SK-N-SH treated with all-trans-retinoic acid at 6 μM for 48 hours (cell line): ENCODE results near the gene DPYD.

Experiments
- ARNTL ChIP-seq: fragments of 450-650 bp; formaldehyde crosslinking; IDR thresholded peaks from 2 replicates; pipeline ENCODE4 v1.5.0; 2020; ENCODE audit warnings: low read depth, mild to moderate bottlenecking, moderate library complexity, borderline replicate concordance
- ESRRG ChIP-seq: fragments of 250-450 bp; sonication (Bioruptor Pico); IDR thresholded peaks from 2 replicates; pipeline ENCODE4 v1.6.1; 2021; ENCODE audit warnings: mild to moderate bottlenecking
- PPARA ChIP-seq: fragments of 250-450 bp; sonication (Bioruptor Pico); IDR thresholded peaks from 2 replicates; pipeline ENCODE4 v1.5.0; 2020; ENCODE audit warnings: mild to moderate bottlenecking, borderline replicate concordance
- SNAI2 ChIP-seq: fragments of 250-450 bp; sonication (Bioruptor Pico); IDR thresholded peaks from 2 replicates; pipeline ENCODE4 v1.5.0; 2020; ENCODE audit warnings: mild to moderate bottlenecking, moderate library complexity
- ZFP3 ChIP-seq: fragments of 250-450 bp; sonication (Bioruptor Pico); IDR thresholded peaks from 2 replicates; pipeline ENCODE4 v1.5.0; 2020; ENCODE audit warnings: mild to moderate bottlenecking, moderate library complexity
- ZFP30 ChIP-seq: fragments of 450-650 bp; formaldehyde crosslinking; IDR thresholded peaks from 2 replicates; pipeline ENCODE4 v1.5.0; 2022; ENCODE audit warnings: mild to moderate bottlenecking, moderate library complexity

GRCh38 chr1:97089173-97089572, 831.7 kb downstream of the DPYD start:
- TF ChIP-seq SNAI2 (CRISPR knock-in tag) (no peak), ARNTL (CRISPR knock-in tag) (no peak), ZFP3 (CRISPR knock-in tag) (no peak), ZFP30 (CRISPR knock-in tag) (no peak), ESRRG (no peak), PPARA (CRISPR knock-in tag) (no peak)
